Anterior cingulate cortex (tissue), 58 donors: ENCODE results near the gene HEG1.

Experiments used
- DNase-seq, 58 donors: peaks; one replicate each; lab custom pipeline; 2025; lab: John Stamatoyannopoulos, UW

Gene HEG1

DNA sequence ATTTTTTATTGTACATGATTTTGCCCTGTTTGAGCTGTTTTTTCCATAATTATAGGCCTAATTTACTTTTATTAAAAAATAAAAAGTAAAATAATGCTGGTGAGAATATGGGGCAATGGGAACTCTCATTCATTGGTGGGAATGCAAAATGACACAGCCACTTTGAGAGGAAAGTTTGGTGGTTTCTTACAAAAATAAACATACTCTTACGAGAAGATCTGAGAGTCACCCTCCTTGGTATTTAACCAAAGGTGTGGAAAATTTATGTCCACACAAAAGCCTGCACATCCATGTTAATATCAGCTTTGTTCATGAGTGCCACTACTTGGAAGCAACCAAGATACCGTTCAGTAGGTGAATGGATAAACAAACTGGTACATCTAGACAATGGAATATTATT lies 131.1 kb downstream of the HEG1 start:
- DNase-seq = no peak

DNA sequence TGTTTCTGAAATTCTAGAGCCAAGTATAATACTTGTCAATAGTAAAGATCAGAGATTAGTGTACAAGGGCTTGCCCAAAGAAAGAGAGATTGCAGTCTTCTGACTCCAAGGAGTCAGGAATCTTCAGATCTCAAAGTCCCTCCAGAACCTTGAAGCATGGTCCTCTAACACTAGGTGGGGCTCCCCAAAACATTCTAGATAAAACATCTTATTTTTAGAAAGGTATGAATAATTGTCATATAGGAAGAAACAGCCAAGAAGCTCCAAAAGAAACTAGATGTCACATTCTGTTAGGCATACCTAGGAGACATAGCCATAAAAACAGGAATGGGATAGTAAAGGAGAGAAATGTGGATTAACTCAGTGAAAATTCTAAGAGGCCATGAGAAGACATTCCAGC lies 132.0 kb downstream of the HEG1 start:
- no peak for DNase-seq

DNA sequence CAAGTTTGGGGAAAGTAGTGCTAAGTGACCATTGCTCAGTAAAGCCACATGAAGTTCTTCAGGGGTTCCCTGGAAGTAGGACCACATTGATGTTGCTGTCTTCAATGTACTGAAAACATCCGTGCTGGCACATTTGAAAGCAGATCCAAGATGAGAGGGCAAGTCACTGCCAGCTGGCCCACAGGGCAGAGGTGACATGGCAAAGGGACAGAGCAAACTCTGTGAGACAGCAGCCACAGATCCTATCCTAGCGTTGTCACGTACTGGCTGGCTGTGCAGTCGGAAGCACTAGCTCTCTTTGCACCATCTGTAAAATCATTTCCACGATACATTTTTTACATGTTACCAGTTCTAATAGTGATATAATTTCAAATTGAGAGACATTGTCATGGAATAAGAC lies 135.1 kb downstream of the HEG1 start:
- DNase-seq = peak in 14 of 58 donors; percentile 4 to 44 (median 12)

DNA sequence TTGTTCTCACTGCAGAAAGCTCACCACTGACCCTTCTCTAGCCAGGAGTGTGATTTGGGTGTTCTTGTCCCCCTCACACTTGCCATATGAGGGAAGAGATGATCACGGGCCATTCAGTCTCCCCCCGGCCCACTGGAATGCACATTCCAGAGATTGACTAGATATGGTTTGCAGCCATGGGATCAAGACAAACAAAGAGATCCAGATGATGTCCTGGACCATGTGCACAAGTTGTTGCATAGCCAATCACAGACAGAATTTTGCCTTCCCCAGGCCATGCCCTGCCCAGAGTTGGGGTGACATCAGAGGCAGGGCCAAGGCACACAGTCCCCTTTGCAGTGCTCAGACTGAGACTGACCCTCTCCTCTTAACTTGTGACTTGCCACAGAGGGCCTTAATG lies 136.0 kb downstream of the HEG1 start:
- no peak for DNase-seq

DNA sequence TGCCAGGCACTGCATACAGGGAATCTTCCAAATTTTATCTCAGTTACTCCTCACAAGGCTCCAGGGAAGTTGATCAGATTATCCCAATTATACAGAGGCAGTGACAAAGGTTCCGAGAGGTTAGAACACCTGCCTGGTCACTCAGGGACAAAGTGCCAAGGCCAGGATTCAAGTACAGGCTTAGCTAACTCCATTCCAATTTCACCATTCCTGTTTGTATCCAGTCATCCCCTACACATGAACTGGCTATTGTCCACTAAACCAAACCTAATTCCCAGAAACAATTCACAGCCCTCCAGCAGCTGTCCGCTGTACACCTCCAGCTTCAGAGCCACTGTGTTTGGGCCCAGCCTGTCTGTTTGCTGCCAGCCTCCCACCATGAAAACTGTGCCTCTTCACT lies 137.3 kb downstream of the HEG1 start:
- no peak for DNase-seq

DNA sequence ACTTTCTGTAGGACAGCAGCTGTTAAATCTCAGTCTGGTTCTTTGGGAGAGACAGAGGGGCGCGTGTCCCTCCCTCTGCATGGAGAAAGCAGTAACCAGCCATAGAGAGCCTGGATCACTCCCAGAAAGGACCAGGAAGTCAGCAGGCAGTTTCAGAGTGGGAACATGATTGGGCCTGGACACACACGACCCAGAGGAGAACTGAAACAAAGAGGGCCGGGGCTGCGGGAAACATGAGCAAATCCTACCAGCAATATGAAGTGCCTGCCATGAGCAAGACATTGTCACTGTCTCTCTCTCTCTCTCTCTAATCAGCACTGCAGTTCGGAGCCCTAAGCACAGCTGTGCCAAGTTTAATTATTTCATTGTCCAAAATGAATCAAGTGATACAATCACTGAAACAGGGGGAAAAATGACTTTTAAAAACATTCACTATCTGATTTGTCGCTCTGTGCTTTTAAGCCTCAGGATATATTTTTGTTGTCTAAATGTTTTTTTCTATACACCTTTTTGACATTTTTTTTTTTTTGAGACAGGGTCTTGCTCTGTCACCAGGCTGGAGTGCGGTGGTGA lies 138.9 kb downstream of the HEG1 start:
- DNase-seq = peak in 7 of 58 donors; percentile 4 to 46 (median 10)
